GM19372 (cell line): ENCODE data around the gene ALG2.
"Not testable (repeated sequence)": the region's sequence is repeated elsewhere in the genome, so short reads cannot be mapped to it uniquely, and the experiment has no call there.

ENCODE experiments used
- ATAC-seq: cut with Tn5 transposase; IDR thresholded peaks from one replicate; pipeline ENCODE4 v1.9.1; 2021; ENCODE audit warnings: mild to moderate bottlenecking, low read depth, moderate library complexity; ENCODE audit not compliant: unreplicated experiment

Gene ALG2

GRCh38 chr9:99239341-99240060, 17.8 kb upstream of the ALG2 start:
- ATAC-seq: no peak

GRCh38 chr9:99238331-99238730, 16.6 kb upstream of the ALG2 start:
- ATAC-seq: no peak

- not testable (repeated sequence) for ATAC-seq
Observed at GRCh38 chr9:99237849-99238248, 16.1 kb upstream of the ALG2 start.

GRCh38 chr9:99237356-99237755, 15.6 kb upstream of the ALG2 start:
- no peak for ATAC-seq

- ATAC-seq: peak; percentile 95
Observed at GRCh38 chr9:99235926-99236634, 14.3 kb upstream of the ALG2 start.

GRCh38 chr9:99235069-99235468, 13.3 kb upstream of the ALG2 start:
- no peak for ATAC-seq

- no peak for ATAC-seq
Observed at GRCh38 chr9:99234618-99235017, 12.9 kb upstream of the ALG2 start.

- no peak for ATAC-seq
Observed at GRCh38 chr9:99231711-99232110, 10.0 kb upstream of the ALG2 start.

GRCh38 chr9:99230206-99230605, 8.5 kb upstream of the ALG2 start:
- no peak for ATAC-seq

- ATAC-seq: no peak
Observed at GRCh38 chr9:99226054-99226453, 4.3 kb upstream of the ALG2 start.

GRCh38 chr9:99224445-99224844, 2.7 kb upstream of the ALG2 start:
- ATAC-seq: no peak

- peak; percentile 20 for ATAC-seq
Observed at GRCh38 chr9:99222416-99223270, 901 bp upstream of the ALG2 start.

- ATAC-seq: no peak
Observed at GRCh38 chr9:99221266-99221620, 499 bp downstream of the ALG2 start.

GRCh38 chr9:99220011-99220410, 1.7 kb downstream of the ALG2 start:
- no peak for ATAC-seq

- no peak for ATAC-seq
Observed at GRCh38 chr9:99216073-99216472, 5.7 kb downstream of the ALG2 start.

GRCh38 chr9:99213197-99213596, 8.5 kb downstream of the ALG2 start:
- no peak for ATAC-seq

- ATAC-seq: no peak
Observed at GRCh38 chr9:99211746-99212145, 10.0 kb downstream of the ALG2 start.

GRCh38 chr9:99210572-99210971, 11.2 kb downstream of the ALG2 start:
- no peak for ATAC-seq

- no peak for ATAC-seq
Observed at GRCh38 chr9:99201603-99202002, 20.1 kb downstream of the ALG2 start.

GRCh38 chr9:99199938-99200539, 21.7 kb downstream of the ALG2 start:
- no peak for ATAC-seq

- no peak for ATAC-seq
Observed at GRCh38 chr9:99197987-99198386, 23.8 kb downstream of the ALG2 start.
